Left cardiac atrium (tissue), 4 donors: ENCODE results near the gene TEX36. TPM values are rescaled to one million over a fixed set of nuclear protein-coding genes. Genes with fewer than 3 reads are reported as not detected.
"Not testable (repeated sequence)": the region's sequence is repeated elsewhere in the genome, so short reads cannot be mapped to it uniquely, and the experiment has no call there.

Source experiments
- ATAC-seq, 2 donors: fragments of 200-7000 bp; cut with Tn5 transposase; one replicate each; pipeline ENCODE4 v1.9.1; 2020; ENCODE audit warnings: mild to moderate bottlenecking in 2 of 2, moderate library complexity in 2 of 2
- DNase-seq: peaks from one replicate; pipeline ENCODE4 v3.0.0-alpha.2; 2020
- intact Hi-C, 2 donors: fragments of 100-400 bp; cut with DNase I; formaldehyde crosslinking; loops; one replicate each; pipeline versions ENCODE4 v1.14.1 to v1.15.1; 2022 to 2023
- total RNA-seq, 2 donors: library from RNA; stranded (reverse); fragmentation: NEBNext Ultra II Directional; extraction: Animal tissue kit (Norgen Biotek cat#: 25700); gene quantifications; one replicate each; pipeline ENCODE4 v1.2.1, GENCODE V29; 2021
- donor health status: DM: no; HTN: yes; CAD: no.
- donor health status: DM: no; HTN: yes; CAD: no; lungs with severe emphysema.
- donor health status: DM: yes; HTN: yes; CAD: no.
- donor health status: Dilated cardiomyopathy.

TEX36 gene
- total RNA-seq, 2 donors from 2014 or later, result not detected

- intact Hi-C loops, result no loop called here
- ATAC-seq, result no peak
Measured at GRCh38 chr10:125639846-125640245, 43.1 kb downstream of the TEX36 start.

GRCh38 chr10:125638555-125638954 lies 44.4 kb downstream of the TEX36 start:
- DNase-seq (no peak), ATAC-seq (no peak)
- intact Hi-C loops, result no loop called here

More at GRCh38 chr10:125639846-125640245, 43.1 kb downstream of the TEX36 start:
- no peak for DNase-seq

- ATAC-seq, result no peak
- no peak for DNase-seq
- intact Hi-C loops, result no loop called here
Measured at GRCh38 chr10:125637496-125637895, 45.5 kb downstream of the TEX36 start.

- intact Hi-C loops, result no loop called here
- no peak for ATAC-seq
- no peak for DNase-seq
Measured at GRCh38 chr10:125634606-125635005, 48.4 kb downstream of the TEX36 start.

GRCh38 chr10:125633517-125633999 lies 49.4 kb downstream of the TEX36 start:
- ATAC-seq, result no peak
- intact Hi-C loops, result no loop called here

GRCh38 chr10:125631806-125632205 lies 51.2 kb downstream of the TEX36 start:
- no peak for DNase-seq
- ATAC-seq, result no peak
- intact Hi-C loops, result no loop called here

More at GRCh38 chr10:125633517-125633999, 49.4 kb downstream of the TEX36 start:
- DNase-seq, result no peak

- intact Hi-C loops, result no loop called here
- DNase-seq, result no peak
- no peak for ATAC-seq
Measured at GRCh38 chr10:125629758-125630376, 53.1 kb downstream of the TEX36 start.

GRCh38 chr10:125628104-125629049 lies 54.6 kb downstream of the TEX36 start:
- intact Hi-C loops, result no loop called here
- ATAC-seq (no peak), DNase-seq (no peak)

- DNase-seq (no peak), ATAC-seq (no peak)
- intact Hi-C loops, result no loop called here
Measured at GRCh38 chr10:125627646-125628045, 55.3 kb downstream of the TEX36 start.

- no peak for ATAC-seq
- intact Hi-C loops, result no loop called here
Measured at GRCh38 chr10:125626671-125627070, 56.3 kb downstream of the TEX36 start.

GRCh38 chr10:125625586-125625985 lies 57.4 kb downstream of the TEX36 start:
- DNase-seq (no peak), ATAC-seq (no peak)
- intact Hi-C loops, result no loop called here

More at GRCh38 chr10:125626671-125627070, 56.3 kb downstream of the TEX36 start:
- DNase-seq, result no peak

GRCh38 chr10:125624800-125625199 lies 58.2 kb downstream of the TEX36 start:
- intact Hi-C loops, result no loop called here
- DNase-seq (no peak), ATAC-seq (no peak)

GRCh38 chr10:125621052-125621451 lies 61.9 kb downstream of the TEX36 start:
- no peak for DNase-seq
- intact Hi-C loops, result no loop called here
- no peak for ATAC-seq

- ATAC-seq (no peak), DNase-seq (no peak)
- intact Hi-C loops, result no loop called here
Measured at GRCh38 chr10:125620401-125620800, 62.6 kb downstream of the TEX36 start.

GRCh38 chr10:125613062-125613461 lies 69.9 kb downstream of the TEX36 start:
- ATAC-seq, intact Hi-C loops, DNase-seq: not testable (repeated sequence)

GRCh38 chr10:125611756-125612155 lies 71.2 kb downstream of the TEX36 start:
- no peak for ATAC-seq
- intact Hi-C loops, result no loop called here
- DNase-seq, result no peak

GRCh38 chr10:125611216-125611615 lies 71.7 kb downstream of the TEX36 start:
- no peak for ATAC-seq
- intact Hi-C loops, result no loop called here
- DNase-seq, result no peak

- intact Hi-C loops, result no loop called here
- ATAC-seq (no peak), DNase-seq (no peak)
Measured at GRCh38 chr10:125609859-125610258, 73.1 kb downstream of the TEX36 start.

GRCh38 chr10:125608474-125608873 lies 74.5 kb downstream of the TEX36 start:
- ATAC-seq (no peak), DNase-seq (no peak)
- intact Hi-C loops, result no loop called here

GRCh38 chr10:125607689-125608290 lies 75.2 kb downstream of the TEX36 start:
- intact Hi-C loops, result no loop called here
- DNase-seq (no peak), ATAC-seq (no peak)
